GM13977 (cell line): ENCODE results near the gene BAD.

Experiments used
- DNase-seq: peaks from one replicate; pipeline ENCODE4 v3.0.0; 2012; ENCODE audit warnings: low spot score
- in situ Hi-C: fragments of 300-500 bp; cut with MboI; formaldehyde crosslinking; loops from one replicate; pipeline ENCODE4 v1.12.0; 2022; ENCODE audit warnings: low sequenced_read_pairs, low pct_unique_long_range_greater_than_20kb, mixed read lengths, inconsistent platforms; ENCODE audit not compliant: unreplicated experiment
- TF ChIP-seq, protein P1 (sequence below): IDR thresholded peaks from 2 replicates; pipeline ENCODE4 v1.5.1; 2012; ENCODE audit warnings: mild to moderate bottlenecking, control low read depth; ENCODE audit not compliant: insufficient read depth; ENCODE audit errors: extremely low read depth, missing control alignments

BAD gene

DNA sequence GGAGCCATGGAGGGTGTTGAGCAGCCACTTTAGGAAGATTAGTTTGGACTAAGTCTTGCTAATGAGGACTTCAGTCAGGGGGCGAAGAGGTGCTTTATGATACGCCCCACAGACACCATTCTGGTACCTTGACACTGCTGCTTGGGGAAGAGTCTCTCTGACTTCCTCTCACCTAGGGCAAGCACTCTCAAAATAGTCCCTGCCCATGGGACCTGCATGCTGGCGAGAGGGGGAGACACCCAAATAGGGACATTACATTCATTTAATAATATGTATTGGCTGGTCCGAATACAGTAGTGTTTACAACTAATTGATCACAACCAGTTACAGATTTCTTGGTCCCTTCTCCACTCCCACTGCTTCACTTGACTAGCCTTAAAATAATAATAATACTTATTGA, 11.3 kb upstream of the BAD start:
- in situ Hi-C loops: no loop called here
- no peak for DNase-seq
- TF ChIP-seq, protein P1, sequence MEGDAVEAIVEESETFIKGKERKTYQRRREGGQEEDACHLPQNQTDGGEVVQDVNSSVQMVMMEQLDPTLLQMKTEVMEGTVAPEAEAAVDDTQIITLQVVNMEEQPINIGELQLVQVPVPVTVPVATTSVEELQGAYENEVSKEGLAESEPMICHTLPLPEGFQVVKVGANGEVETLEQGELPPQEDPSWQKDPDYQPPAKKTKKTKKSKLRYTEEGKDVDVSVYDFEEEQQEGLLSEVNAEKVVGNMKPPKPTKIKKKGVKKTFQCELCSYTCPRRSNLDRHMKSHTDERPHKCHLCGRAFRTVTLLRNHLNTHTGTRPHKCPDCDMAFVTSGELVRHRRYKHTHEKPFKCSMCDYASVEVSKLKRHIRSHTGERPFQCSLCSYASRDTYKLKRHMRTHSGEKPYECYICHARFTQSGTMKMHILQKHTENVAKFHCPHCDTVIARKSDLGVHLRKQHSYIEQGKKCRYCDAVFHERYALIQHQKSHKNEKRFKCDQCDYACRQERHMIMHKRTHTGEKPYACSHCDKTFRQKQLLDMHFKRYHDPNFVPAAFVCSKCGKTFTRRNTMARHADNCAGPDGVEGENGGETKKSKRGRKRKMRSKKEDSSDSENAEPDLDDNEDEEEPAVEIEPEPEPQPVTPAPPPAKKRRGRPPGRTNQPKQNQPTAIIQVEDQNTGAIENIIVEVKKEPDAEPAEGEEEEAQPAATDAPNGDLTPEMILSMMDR: no peak

DNA sequence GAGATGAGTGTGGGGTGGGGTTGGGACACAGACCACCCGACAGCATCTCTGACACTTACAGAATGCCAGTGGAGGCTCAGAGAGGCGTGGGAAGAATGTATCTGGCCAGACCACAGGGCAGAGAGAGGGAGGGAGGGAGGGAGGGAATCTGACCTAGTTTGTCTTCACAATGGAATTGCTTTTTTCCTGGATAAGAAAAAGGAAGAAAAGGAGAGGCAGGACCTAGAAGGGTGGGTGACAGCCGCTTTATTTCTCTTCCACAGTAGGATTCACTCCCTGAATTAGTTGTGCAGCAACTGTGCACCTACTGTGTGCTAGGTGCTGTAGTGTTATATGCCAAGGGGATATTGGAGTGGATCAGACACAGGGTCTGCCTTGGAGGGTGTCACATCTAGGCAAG, 10.3 kb upstream of the BAD start:
- TF ChIP-seq, protein P1: no peak
- no peak for DNase-seq
- in situ Hi-C loops: no loop called here

DNA sequence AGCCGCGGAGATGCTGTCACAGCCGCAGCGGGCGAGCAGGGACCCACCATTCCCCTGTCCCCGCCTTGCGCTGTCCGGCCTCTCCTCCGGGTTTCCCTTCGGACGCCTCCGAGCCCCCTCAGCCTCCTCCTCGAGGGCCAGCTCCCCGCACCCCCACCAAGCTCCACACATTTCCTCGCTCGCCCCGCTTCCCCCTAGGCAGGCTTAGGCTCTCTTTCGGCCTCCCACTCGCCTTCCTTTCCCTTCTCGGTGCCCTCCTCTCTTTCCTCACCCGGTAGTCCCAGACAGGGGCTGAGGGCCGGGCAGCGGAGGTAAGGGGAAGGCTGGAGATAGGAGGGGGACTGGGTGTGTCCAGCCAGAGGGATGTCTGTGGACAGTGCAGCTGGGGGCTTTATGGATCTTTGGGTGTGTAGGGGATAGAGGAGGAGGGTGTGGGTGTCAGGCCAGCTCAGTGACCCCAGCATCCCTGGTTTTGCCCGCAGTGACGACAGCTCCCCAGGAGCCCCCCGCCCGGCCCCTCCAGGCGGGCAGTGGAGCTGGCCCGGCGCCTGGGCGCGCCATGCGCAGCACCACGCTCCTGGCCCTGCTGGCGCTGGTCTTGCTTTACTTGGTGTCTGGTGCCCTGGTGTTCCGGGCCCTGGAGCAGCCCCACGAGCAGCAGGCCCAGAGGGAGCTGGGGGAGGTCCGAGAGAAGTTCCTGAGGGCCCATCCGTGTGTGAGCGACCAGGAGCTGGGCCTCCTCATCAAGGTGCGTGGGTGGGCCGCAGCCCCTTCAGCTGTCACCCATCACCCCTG, 8.2 kb upstream of the BAD start:
- TF ChIP-seq, protein P1: no peak
- in situ Hi-C loops: no loop called here
- no peak for DNase-seq

DNA sequence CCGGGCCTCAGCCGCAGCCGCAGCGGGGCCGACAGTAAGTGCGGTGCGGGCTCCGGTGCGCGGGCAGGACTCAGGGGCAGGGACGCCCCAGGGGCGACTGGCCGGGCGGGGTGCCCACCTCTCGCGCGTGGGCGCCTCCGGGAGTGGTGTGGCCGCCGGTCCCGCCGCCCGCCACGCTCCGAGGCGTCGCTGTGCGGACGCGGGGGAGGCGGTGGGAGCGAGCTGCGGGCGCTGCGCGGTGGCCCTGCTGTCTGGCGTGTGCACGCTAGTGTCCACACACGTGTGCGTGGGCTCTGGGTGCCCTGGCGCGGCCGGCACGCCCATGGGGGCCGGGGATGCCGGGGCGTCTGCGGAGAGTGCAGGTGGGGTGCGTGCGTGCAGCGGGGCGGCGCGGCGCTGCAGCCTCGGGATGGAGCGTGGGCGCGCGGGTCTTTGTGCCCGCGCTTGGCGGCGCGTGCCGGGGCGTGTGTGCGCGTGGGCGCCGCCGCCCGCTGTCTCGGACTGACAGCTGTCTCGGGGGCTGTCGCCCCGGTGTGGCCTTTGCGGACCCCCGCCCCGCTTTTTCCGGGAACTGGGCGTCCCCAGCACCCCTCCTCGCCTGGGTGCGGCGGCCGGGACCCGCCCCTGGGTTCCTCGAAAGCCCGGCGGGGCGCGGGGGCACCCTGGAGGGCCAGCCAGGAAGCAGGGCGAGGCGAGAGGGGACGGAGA, 7.4 kb upstream of the BAD start:
- DNase-seq: no peak
- TF ChIP-seq, protein P1: no peak
- in situ Hi-C loops: no loop called here

DNA sequence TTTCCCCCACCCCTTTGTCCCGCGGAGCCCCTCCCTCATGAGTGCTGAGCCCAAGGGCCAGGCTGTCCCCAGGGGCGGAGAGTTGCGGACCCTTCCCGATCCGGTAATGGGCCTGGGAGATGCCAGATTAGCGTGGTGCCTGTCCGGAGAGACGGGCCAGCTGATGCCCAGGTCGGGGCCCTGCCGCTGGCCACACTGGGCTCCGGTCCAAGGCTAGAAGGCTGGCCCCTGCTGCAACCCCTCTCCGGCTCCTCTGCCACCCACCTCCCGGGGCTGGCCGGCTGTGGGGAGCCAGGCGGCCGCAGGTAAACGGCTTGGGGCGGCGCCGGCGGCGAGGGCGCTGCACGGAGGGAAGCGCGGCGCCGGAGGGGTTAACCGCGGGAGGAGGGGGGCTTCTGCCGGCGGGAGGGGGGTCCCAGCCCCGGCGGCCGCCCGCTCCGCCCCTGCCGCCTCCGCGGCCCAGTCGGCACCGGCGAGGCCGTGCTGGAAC, 6.8 kb upstream of the BAD start, which contains the start of gene KCNK4:
KCNK4 (plus strand) TSS at position 41 of the 490 bp plus-strand sequence. CDS start 1,717 bp downstream, outside the sequence.
- TF ChIP-seq, protein P1: no peak
- DNase-seq: no peak
- in situ Hi-C loops: no loop called here

DNA sequence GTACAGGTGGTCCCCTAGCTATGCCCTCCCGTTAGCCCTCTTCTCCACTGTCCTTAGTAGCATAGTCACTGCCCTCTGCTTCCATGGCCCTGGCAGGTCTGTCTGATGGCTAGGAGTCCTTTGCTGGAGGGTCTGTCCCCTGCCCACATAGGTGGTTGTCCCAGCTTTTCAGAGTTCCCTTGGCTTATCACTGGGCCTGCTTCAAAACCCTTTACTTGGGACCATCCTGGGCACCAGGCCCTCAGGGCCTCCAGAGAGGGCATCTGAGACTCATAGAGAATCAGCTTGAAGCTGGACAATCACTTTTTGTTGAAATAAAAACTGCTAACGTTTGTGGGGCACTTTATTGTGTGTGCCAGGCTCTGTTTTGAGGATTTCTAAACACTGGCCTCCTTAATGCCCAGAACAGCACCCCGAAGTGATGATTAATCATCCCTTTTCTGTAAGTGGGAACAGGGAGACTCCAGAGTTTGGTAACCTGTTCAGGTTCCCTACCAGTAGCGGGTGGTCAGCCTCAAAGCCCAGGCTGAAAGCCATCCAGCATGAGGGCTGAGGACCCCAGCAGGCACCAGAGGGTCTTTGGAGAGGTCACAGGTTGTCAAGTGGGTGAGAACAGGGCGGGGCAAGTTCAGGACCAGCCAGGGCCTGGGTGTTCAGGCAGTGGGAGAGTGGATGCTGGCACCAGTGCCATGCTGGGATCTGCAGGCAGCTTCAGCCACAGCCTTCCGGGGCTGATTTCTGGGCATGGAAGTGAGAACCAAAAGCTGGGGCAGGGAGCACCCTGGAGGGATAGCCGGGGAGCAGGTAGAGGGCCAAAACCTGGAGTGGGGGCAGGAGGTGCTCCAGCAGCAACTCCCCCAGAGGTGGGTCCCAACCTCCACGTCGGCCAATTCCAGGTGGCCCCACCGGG, 6.1 kb upstream of the BAD start:
- in situ Hi-C loops: no loop called here
- TF ChIP-seq, protein P1: no peak
- no peak for DNase-seq
